ENCODE results near the gene APOL6. TPM values are rescaled to one million over a fixed set of nuclear protein-coding genes. Genes with fewer than 3 reads are reported as not detected.
"Not testable (repeated sequence)": the region's sequence is repeated elsewhere in the genome, so short reads cannot be mapped to it uniquely, and the experiment has no call there.

APOL6 gene
- total RNA-seq, 1 experiment from 2014 or later = 13.7 TPM

GRCh38 chr22:35657571-35658312 lies 9.5 kb downstream of the APOL6 start:
- in situ Hi-C loops (cut with HindIII; ENCODE audit: low pct_unique_long_range_greater_than_20kb, low sequenced_read_pairs) = no loop called here
- DNase-seq (ENCODE audit: low read depth, low spot score) = no peak

GRCh38 chr22:35660291-35661127 lies 12.3 kb downstream of the APOL6 start:
- in situ Hi-C loops (cut with HindIII; ENCODE audit: low pct_unique_long_range_greater_than_20kb, low sequenced_read_pairs) = no loop called here
- no peak for DNase-seq (ENCODE audit: low read depth, low spot score)

GRCh38 chr22:35661464-35661863 lies 13.2 kb downstream of the APOL6 start:
- no peak for DNase-seq (ENCODE audit: low read depth, low spot score)
- in situ Hi-C loops (cut with HindIII; ENCODE audit: low pct_unique_long_range_greater_than_20kb, low sequenced_read_pairs) = no loop called here

GRCh38 chr22:35662914-35663313 lies 14.7 kb downstream of the APOL6 start:
- no peak for DNase-seq (ENCODE audit: low read depth, low spot score)
- in situ Hi-C loops (cut with HindIII; ENCODE audit: low pct_unique_long_range_greater_than_20kb, low sequenced_read_pairs) = no loop called here

GRCh38 chr22:35663371-35663770 lies 15.1 kb downstream of the APOL6 start:
- in situ Hi-C loops (cut with HindIII; ENCODE audit: low pct_unique_long_range_greater_than_20kb, low sequenced_read_pairs) = no loop called here
- DNase-seq (ENCODE audit: low read depth, low spot score) = no peak

- DNase-seq (ENCODE audit: low read depth, low spot score) = no peak
- in situ Hi-C loops (cut with HindIII; ENCODE audit: low pct_unique_long_range_greater_than_20kb, low sequenced_read_pairs) = no loop called here
Measured at GRCh38 chr22:35664955-35665587, 16.8 kb downstream of the APOL6 start.

GRCh38 chr22:35666699-35667098 lies 18.5 kb downstream of the APOL6 start:
- DNase-seq (ENCODE audit: low read depth, low spot score); in situ Hi-C loops (cut with HindIII; ENCODE audit: low pct_unique_long_range_greater_than_20kb, low sequenced_read_pairs): not testable (repeated sequence)

GRCh38 chr22:35674335-35674734 lies 26.1 kb downstream of the APOL6 start:
- DNase-seq (ENCODE audit: low read depth, low spot score) = no peak
- in situ Hi-C loops (cut with HindIII; ENCODE audit: low pct_unique_long_range_greater_than_20kb, low sequenced_read_pairs) = no loop called here

GRCh38 chr22:35676065-35676464 lies 27.8 kb downstream of the APOL6 start:
- DNase-seq (ENCODE audit: low read depth, low spot score); in situ Hi-C loops (cut with HindIII; ENCODE audit: low pct_unique_long_range_greater_than_20kb, low sequenced_read_pairs): not testable (repeated sequence)

GRCh38 chr22:35677460-35678187 lies 29.4 kb downstream of the APOL6 start:
- no peak for DNase-seq (ENCODE audit: low read depth, low spot score)
- in situ Hi-C loops (cut with HindIII; ENCODE audit: low pct_unique_long_range_greater_than_20kb, low sequenced_read_pairs) = no loop called here

GRCh38 chr22:35678836-35679235 lies 30.6 kb downstream of the APOL6 start:
- in situ Hi-C loops (cut with HindIII; ENCODE audit: low pct_unique_long_range_greater_than_20kb, low sequenced_read_pairs) = no loop called here

GRCh38 chr22:35679492-35679891 lies 31.2 kb downstream of the APOL6 start:
- in situ Hi-C loops (cut with HindIII; ENCODE audit: low pct_unique_long_range_greater_than_20kb, low sequenced_read_pairs); DNase-seq (ENCODE audit: low read depth, low spot score): not testable (repeated sequence)

More at GRCh38 chr22:35678836-35679235, 30.6 kb downstream of the APOL6 start:
- no peak for DNase-seq (ENCODE audit: low read depth, low spot score)

GRCh38 chr22:35681454-35682052 lies 33.3 kb downstream of the APOL6 start:
- in situ Hi-C loops (cut with HindIII; ENCODE audit: low pct_unique_long_range_greater_than_20kb, low sequenced_read_pairs) = no loop called here
- DNase-seq (ENCODE audit: low read depth, low spot score) = no peak

GRCh38 chr22:35683560-35683959 lies 35.3 kb downstream of the APOL6 start:
- DNase-seq (ENCODE audit: low read depth, low spot score) = no peak

GRCh38 chr22:35684270-35684700 lies 36.0 kb downstream of the APOL6 start:
- in situ Hi-C loops (cut with HindIII; ENCODE audit: low pct_unique_long_range_greater_than_20kb, low sequenced_read_pairs) = no loop called here
- DNase-seq (ENCODE audit: low read depth, low spot score) = peak; percentile 58

More at GRCh38 chr22:35683560-35683959, 35.3 kb downstream of the APOL6 start:
- in situ Hi-C loops (cut with HindIII; ENCODE audit: low pct_unique_long_range_greater_than_20kb, low sequenced_read_pairs) = no loop called here

- no peak for DNase-seq (ENCODE audit: low read depth, low spot score)
- in situ Hi-C loops (cut with HindIII; ENCODE audit: low pct_unique_long_range_greater_than_20kb, low sequenced_read_pairs) = no loop called here
Measured at GRCh38 chr22:35684732-35685131, 36.5 kb downstream of the APOL6 start.

- in situ Hi-C loops (cut with HindIII; ENCODE audit: low pct_unique_long_range_greater_than_20kb, low sequenced_read_pairs) = no loop called here
- no peak for DNase-seq (ENCODE audit: low read depth, low spot score)
Measured at GRCh38 chr22:35685731-35686130, 37.5 kb downstream of the APOL6 start.
